CD4-positive, alpha-beta memory T cell (primary cell): ENCODE results near the gene URM1. TPM values are rescaled to one million over a fixed set of nuclear protein-coding genes. Genes with fewer than 3 reads are reported as not detected.
"Not testable (repeated sequence)": the region's sequence is repeated elsewhere in the genome, so short reads cannot be mapped to it uniquely, and the experiment has no call there.

Experiments used
- CTCF ChIA-PET: fragments of 350-600 bp; sonication (Branson Sonifier 250); formaldehyde crosslinking; loops from one replicate; lab custom pipeline; 2021; ENCODE audit warnings: inconsistent platforms; ENCODE audit not compliant: partially characterized antibody; lab: Charles Lee
- POLR2A ChIA-PET: fragments of 350-600 bp; sonication (Branson Sonifier 250); formaldehyde crosslinking; loops from one replicate; lab custom pipeline; 2021; ENCODE audit not compliant: partially characterized antibody; lab: Charles Lee
- DNase-seq, 5 donors: peaks; one replicate each; pipeline versions ENCODE4 v3.0.0 to v3.0.0-alpha.2; 2020 to 2022; ENCODE audit warnings: mixed read lengths in 1 of 5
- H3K27ac ChIP-seq: one replicate; pipeline ENCODE4 v1.7.0; 2013; ENCODE audit warnings: low read depth, low read length
- H3K27me3 ChIP-seq: 2 replicates; pipeline ENCODE4 v1.7.0; 2013; ENCODE audit warnings: mild to moderate bottlenecking, low read length, moderate library complexity; ENCODE audit not compliant: insufficient read depth
- H3K36me3 ChIP-seq: 2 replicates; pipeline ENCODE4 v1.7.0; 2013; ENCODE audit warnings: mild to moderate bottlenecking, low read length, moderate library complexity; ENCODE audit not compliant: insufficient read depth
- H3K4me1 ChIP-seq: 2 replicates; pipeline ENCODE4 v1.7.0; 2013; ENCODE audit warnings: mild to moderate bottlenecking, low read length, moderate library complexity; ENCODE audit not compliant: insufficient read depth
- H3K4me3 ChIP-seq, 2 donors: one replicate each; pipeline ENCODE4 v1.7.0; 2013; ENCODE audit warnings: low read length in 2 of 2, mild to moderate bottlenecking in 1 of 2
- H3K9me3 ChIP-seq, 2 donors: one replicate each; pipeline ENCODE4 v1.7.0; 2013; ENCODE audit warnings: low read length in 2 of 2, control low read depth in 1 of 2; ENCODE audit not compliant: control insufficient read depth in 1 of 2
- H3K27ac Mint-ChIP-seq, 7 donors: one replicate each; pipeline ENCODE4 v1.8.0; 2020 to 2021; ENCODE audit warnings: mixed read lengths in 7 of 7, mild to moderate bottlenecking in 6 of 7, inconsistent platforms in 3 of 7, moderate library complexity in 3 of 7
- H3K27me3 Mint-ChIP-seq, 2 donors: one replicate each; pipeline ENCODE4 v1.8.0; 2020 to 2021; ENCODE audit warnings: mixed read lengths in 2 of 2
- H3K36me3 Mint-ChIP-seq, 2 donors: one replicate each; pipeline ENCODE4 v1.8.0; 2020 to 2021; ENCODE audit warnings: mixed read lengths in 2 of 2, inconsistent platforms in 1 of 2, mild to moderate bottlenecking in 1 of 2
- H3K4me1 Mint-ChIP-seq, 4 donors: one replicate each; pipeline ENCODE4 v1.8.0; 2020 to 2021; ENCODE audit warnings: mixed read lengths in 4 of 4, mild to moderate bottlenecking in 1 of 4
- H3K4me3 Mint-ChIP-seq, 8 donors: one replicate each; pipeline ENCODE4 v1.8.0; 2020 to 2021; ENCODE audit warnings: mixed read lengths in 8 of 8, mild to moderate bottlenecking in 7 of 8, moderate library complexity in 6 of 8, inconsistent platforms in 3 of 8
- H3K9me3 Mint-ChIP-seq, 8 donors: one replicate each; pipeline ENCODE4 v1.8.0; 2020 to 2021; ENCODE audit warnings: mixed read lengths in 8 of 8, mild to moderate bottlenecking in 5 of 8, inconsistent platforms in 3 of 8, moderate library complexity in 1 of 8
- intact Hi-C: fragments of 100-400 bp; cut with micrococcal nuclease; formaldehyde crosslinking; loops from one replicate; pipeline ENCODE4 v1.15.1; 2023
- polyA plus RNA-seq, 2 donors: library from polyadenylated mRNA; unstranded; fragments of 300-500 nt; fragmentation: Illumina TruSeq; gene quantifications; one replicate each; pipeline ENCODE4 v1.2.3, GENCODE V29; 2021
- total RNA-seq, 2 experiments: library from RNA; stranded (reverse); gene quantifications; one replicate each; pipeline ENCODE4 v1.2.3, GENCODE V29; 2021

Gene URM1
- total and polyA plus RNA-seq, 4 experiments from 2014 or later: 44.1 to 50.8 (median 48.0) TPM

- Mint-ChIP-seq H3K36me3 (no peaks in the 10 kb centered on the region), H3K9me3 (no peaks in the 10 kb centered on the region), H3K4me3 (peak overlapping the region; percentile 77 to 87 (median 84)), H3K4me1 (peaks cover 0 to 13% (median 8%) of the 10 kb centered on the region in 4 donors), H3K27me3 (peaks cover 17 to 24% of the 10 kb centered on the region in 2 donors), H3K27ac (peak overlapping the region in 1 of 7 donors; percentile 70)
- ChIA-PET CTCF (interaction anchor here (0.7 to 2.6 kb wide), 19 partner anchors 9 to 128 kb away, joined by 3 to 20 read pairs (median 3); partner anchors contain the start of gene URM1), POLR2A (interaction anchor here (1.0 to 1.2 kb wide), 4 partner anchors 8 to 85 kb away, joined by 3 to 7 read pairs (median 4); partner anchors contain the start of genes GLE1 and URM1)
- Histone ChIP-seq H3K4me1 (peaks cover 14% of the 10 kb centered on the region), H3K9me3 (no peaks in the 10 kb centered on the region), H3K36me3 (no peaks in the 10 kb centered on the region), H3K27me3 (peaks cover 16% of the 10 kb centered on the region), H3K4me3 (peak overlapping the region; percentile 29 to 58), H3K27ac (peak overlapping the region; percentile 21)
- DNase-seq: peak; percentile 51 to 59 (median 57)
- intact Hi-C loops: loop anchor here (1.0 to 2.0 kb wide), 2 partner anchors 36 to 57 kb away; partner anchors contain the start of gene ODF2
Observed at GRCh38 chr9:128420060-128420650, 49.0 kb downstream of the URM1 start.

GRCh38 chr9:128420651-128421481 lies 49.7 kb downstream of the URM1 start, which contains the start of gene CERCAM:
CERCAM (plus strand) TSS chr9:128420857; CDS start chr9:128420878, 21 bp downstream.
- H3K36me3 ChIP-seq: no peaks in the 10 kb centered on the region
- H3K36me3 Mint-ChIP-seq: no peaks in the 10 kb centered on the region
- peaks cover 14% of the 10 kb centered on the region for H3K4me1 ChIP-seq
- peaks cover 0 to 13% (median 8%) of the 10 kb centered on the region in 4 donors for H3K4me1 Mint-ChIP-seq
- intact Hi-C loops: loop anchor here (1.0 to 2.0 kb wide), 2 partner anchors 35 to 58 kb away; partner anchors contain the start of gene ODF2
- ChIA-PET POLR2A (interaction anchor here (1.0 to 1.2 kb wide), 2 partner anchors 9 to 59 kb away, joined by 3 read pairs; no protein-coding TSS in a partner anchor), CTCF (interaction anchor here (0.8 to 2.6 kb wide), 10 partner anchors 8 to 126 kb away, joined by 3 to 20 read pairs (median 5); partner anchors contain the start of gene URM1)
- DNase-seq: peak in 4 of 5 donors; percentile 12 to 33 (median 20)
- H3K27ac Mint-ChIP-seq: peak within 1 kb of the TSS in 2 of 7 donors; percentile 68 to 70
- peaks cover 14 to 20% of the 10 kb centered on the region in 2 donors for H3K27me3 Mint-ChIP-seq
- H3K9me3 Mint-ChIP-seq: no peaks in the 10 kb centered on the region
- H3K4me3 Mint-ChIP-seq: peak within 1 kb of the TSS; percentile 77 to 87 (median 84)
- peak within 1 kb of the TSS; percentile 21 for H3K27ac ChIP-seq
- H3K4me3 ChIP-seq: peak within 1 kb of the TSS; percentile 29 to 58
- peaks cover 13% of the 10 kb centered on the region for H3K27me3 ChIP-seq
- no peaks in the 10 kb centered on the region for H3K9me3 ChIP-seq

GRCh38 chr9:128421482-128421996 lies 50.4 kb downstream of the URM1 start:
- peaks cover 8 to 13% of the 10 kb centered on the region in 2 donors for H3K27me3 Mint-ChIP-seq
- no peak overlapping the region for H3K27ac ChIP-seq
- no peak overlapping the region for H3K27ac Mint-ChIP-seq
- peaks cover 14% of the 10 kb centered on the region for H3K4me1 ChIP-seq
- H3K36me3 ChIP-seq: no peaks in the 10 kb centered on the region
- H3K27me3 ChIP-seq: peaks cover 6% of the 10 kb centered on the region
- no peak for DNase-seq
- H3K4me3 ChIP-seq: no peak overlapping the region
- ChIA-PET POLR2A (no interaction called here), CTCF (no interaction called here)
- no peaks in the 10 kb centered on the region for H3K9me3 ChIP-seq
- no peaks in the 10 kb centered on the region for H3K36me3 Mint-ChIP-seq
- intact Hi-C loops: loop anchor here (2.0 kb wide), 1 partner anchor 59 kb away; no protein-coding TSS in a partner anchor
- no peaks in the 10 kb centered on the region for H3K9me3 Mint-ChIP-seq
- peaks cover 0 to 13% (median 8%) of the 10 kb centered on the region in 4 donors for H3K4me1 Mint-ChIP-seq
- H3K4me3 Mint-ChIP-seq: peak overlapping the region in 6 of 8 donors; percentile 31 to 62 (median 44)

- H3K4me3 ChIP-seq, H3K9me3 ChIP-seq, H3K9me3 Mint-ChIP-seq, DNase-seq, CTCF ChIA-PET, intact Hi-C loops, H3K36me3 ChIP-seq, POLR2A ChIA-PET, H3K36me3 Mint-ChIP-seq, H3K27me3 ChIP-seq, H3K27ac ChIP-seq: not testable (repeated sequence)
- H3K27me3 Mint-ChIP-seq: peaks cover 6 to 10% of the 10 kb centered on the region in 2 donors
- peaks cover 0 to 13% (median 8%) of the 10 kb centered on the region in 4 donors for H3K4me1 Mint-ChIP-seq
- H3K27ac Mint-ChIP-seq: peak overlapping the region in 3 of 7 donors; percentile 14 to 32 (median 25)
- peak overlapping the region in 6 of 8 donors; percentile 12 to 40 (median 32) for H3K4me3 Mint-ChIP-seq
- H3K4me1 ChIP-seq: peaks cover 14% of the 10 kb centered on the region
Observed at GRCh38 chr9:128422022-128422782, 51.0 kb downstream of the URM1 start.

GRCh38 chr9:128422783-128423150 lies 51.6 kb downstream of the URM1 start:
- H3K27me3 Mint-ChIP-seq: peaks cover 6% of the 10 kb centered on the region in 2 donors
- Histone ChIP-seq H3K4me3 (no peak overlapping the region), H3K4me1 (peaks cover 14% of the 10 kb centered on the region), H3K27me3 (peaks cover 5% of the 10 kb centered on the region), H3K36me3 (no peaks in the 10 kb centered on the region), H3K9me3 (no peaks in the 10 kb centered on the region), H3K27ac (no peak overlapping the region)
- POLR2A ChIA-PET: no interaction called here
- H3K4me3 Mint-ChIP-seq: peak overlapping the region in 3 of 8 donors; percentile 12 to 33 (median 25)
- CTCF ChIA-PET: interaction anchor here (0.7 kb wide), 1 partner anchor 9 kb away, joined by 3 read pairs; no protein-coding TSS in a partner anchor
- H3K36me3 Mint-ChIP-seq: no peaks in the 10 kb centered on the region
- no peak for DNase-seq
- peak overlapping the region in 2 of 7 donors; percentile 25 to 32 for H3K27ac Mint-ChIP-seq
- intact Hi-C loops: no loop called here
- H3K4me1 Mint-ChIP-seq: peaks cover 0 to 13% (median 8%) of the 10 kb centered on the region in 4 donors
- H3K9me3 Mint-ChIP-seq: no peaks in the 10 kb centered on the region

GRCh38 chr9:128423356-128423755 lies 52.2 kb downstream of the URM1 start:
- POLR2A ChIA-PET, H3K27ac ChIP-seq, DNase-seq, intact Hi-C loops, H3K36me3 ChIP-seq, H3K36me3 Mint-ChIP-seq, H3K9me3 ChIP-seq, H3K27me3 ChIP-seq, H3K9me3 Mint-ChIP-seq, H3K4me3 ChIP-seq, H3K27me3 Mint-ChIP-seq: not testable (repeated sequence)
- H3K27ac Mint-ChIP-seq: peak overlapping the region in 1 of 7 donors; percentile 25
- peak overlapping the region in 1 of 8 donors; percentile 25 for H3K4me3 Mint-ChIP-seq
- CTCF ChIA-PET: interaction anchor here (0.7 kb wide), 1 partner anchor 10 kb away, joined by 3 read pairs; no protein-coding TSS in a partner anchor
- peaks cover 14% of the 10 kb centered on the region for H3K4me1 ChIP-seq
- H3K4me1 Mint-ChIP-seq: peaks cover 0 to 13% (median 8%) of the 10 kb centered on the region in 4 donors
